OCI-LY3 (cell line): ENCODE data around the gene NPIPA5.
"Not testable (repeated sequence)": the region's sequence is repeated elsewhere in the genome, so short reads cannot be mapped to it uniquely, and the experiment has no call there.

Experiments
- EZH2phosphoT487 ChIP-seq: fragments of 200-600 bp; shearing (Covaris generic); IDR thresholded peaks from 2 replicates; pipeline ENCODE4 v1.6.1; 2018; ENCODE audit warnings: antibody characterized with exemption, mixed run types, low read depth
- TF ChIP-seq, protein P1 (sequence below): fragments of 200-600, 300-600 bp; sonication (generic); IDR thresholded peaks from 2 replicates; pipeline ENCODE4 v1.5.1; 2014; ENCODE audit warnings: antibody characterized with exemption, low read length, low read depth

DNA sequence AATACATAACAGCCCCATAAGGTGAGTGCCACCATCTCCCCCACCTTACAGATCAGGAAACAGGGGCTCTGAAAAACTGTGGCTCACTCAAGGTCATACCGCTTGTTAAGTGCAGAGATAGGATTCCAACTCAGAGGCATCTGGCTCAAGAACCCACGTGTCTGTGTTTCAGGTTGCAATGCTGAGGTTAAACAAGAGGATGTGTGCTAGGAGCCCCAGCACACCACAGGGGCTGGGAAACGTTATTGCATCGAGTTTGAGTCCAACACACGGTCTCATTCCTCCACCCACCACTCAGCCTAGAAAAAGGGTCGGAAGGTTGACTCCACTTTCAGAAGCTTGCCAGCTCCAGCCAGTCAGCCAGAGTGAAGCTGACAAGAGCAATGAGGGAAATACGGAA is 29.4 kb downstream of the NPIPA5 start:
- not testable (repeated sequence) for TF ChIP-seq EZH2phosphoT487
- TF ChIP-seq, protein P1, sequence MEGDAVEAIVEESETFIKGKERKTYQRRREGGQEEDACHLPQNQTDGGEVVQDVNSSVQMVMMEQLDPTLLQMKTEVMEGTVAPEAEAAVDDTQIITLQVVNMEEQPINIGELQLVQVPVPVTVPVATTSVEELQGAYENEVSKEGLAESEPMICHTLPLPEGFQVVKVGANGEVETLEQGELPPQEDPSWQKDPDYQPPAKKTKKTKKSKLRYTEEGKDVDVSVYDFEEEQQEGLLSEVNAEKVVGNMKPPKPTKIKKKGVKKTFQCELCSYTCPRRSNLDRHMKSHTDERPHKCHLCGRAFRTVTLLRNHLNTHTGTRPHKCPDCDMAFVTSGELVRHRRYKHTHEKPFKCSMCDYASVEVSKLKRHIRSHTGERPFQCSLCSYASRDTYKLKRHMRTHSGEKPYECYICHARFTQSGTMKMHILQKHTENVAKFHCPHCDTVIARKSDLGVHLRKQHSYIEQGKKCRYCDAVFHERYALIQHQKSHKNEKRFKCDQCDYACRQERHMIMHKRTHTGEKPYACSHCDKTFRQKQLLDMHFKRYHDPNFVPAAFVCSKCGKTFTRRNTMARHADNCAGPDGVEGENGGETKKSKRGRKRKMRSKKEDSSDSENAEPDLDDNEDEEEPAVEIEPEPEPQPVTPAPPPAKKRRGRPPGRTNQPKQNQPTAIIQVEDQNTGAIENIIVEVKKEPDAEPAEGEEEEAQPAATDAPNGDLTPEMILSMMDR: not testable (repeated sequence)
